Measurements from ENCODE around the gene DLST.

DLST gene

DNA sequence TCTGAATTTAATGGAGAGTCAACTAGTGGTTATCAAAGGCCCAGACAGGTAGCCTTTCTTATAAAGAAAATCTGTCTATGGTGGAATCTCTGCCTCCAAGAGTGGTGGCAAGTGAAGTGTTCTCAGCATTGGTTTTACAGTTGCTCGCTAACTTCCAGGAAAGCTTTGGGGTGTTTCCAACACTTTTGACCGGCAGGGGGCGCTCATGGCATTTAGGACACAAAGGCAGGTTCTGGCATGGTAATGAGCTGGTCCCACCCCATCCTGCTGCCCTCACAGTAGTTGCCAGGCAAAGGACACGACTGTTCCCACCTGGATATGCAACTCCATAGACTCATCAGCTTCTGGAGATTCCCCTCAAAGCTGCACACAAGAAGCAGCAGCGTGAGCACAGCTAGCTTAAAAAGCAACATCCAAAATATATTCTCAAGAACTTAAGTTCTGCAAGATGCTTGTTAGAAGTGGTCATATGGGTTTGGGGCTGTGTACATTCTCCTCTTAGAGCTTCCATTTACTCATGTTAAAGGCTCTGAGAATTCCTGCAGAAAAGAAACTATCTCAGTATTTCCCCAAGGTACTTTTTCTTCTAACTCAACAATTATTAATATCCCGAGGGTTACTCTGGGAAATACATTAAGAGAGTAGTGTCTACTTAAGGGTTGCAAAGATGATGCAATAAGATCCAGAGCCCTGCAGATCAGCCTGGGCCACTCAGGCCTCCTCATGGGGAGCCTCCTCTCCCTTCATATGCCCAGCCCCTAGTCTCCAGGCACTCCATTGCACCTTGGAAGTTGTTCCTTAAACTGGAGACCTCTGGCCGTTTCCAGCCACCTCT lies 20.6 kb upstream of the DLST start:
- peak; percentile 61 to 100 (median 99) for DNase-seq (ENCODE audit: low read depth in 2 of 3, low spot score in 2 of 3)

DNA sequence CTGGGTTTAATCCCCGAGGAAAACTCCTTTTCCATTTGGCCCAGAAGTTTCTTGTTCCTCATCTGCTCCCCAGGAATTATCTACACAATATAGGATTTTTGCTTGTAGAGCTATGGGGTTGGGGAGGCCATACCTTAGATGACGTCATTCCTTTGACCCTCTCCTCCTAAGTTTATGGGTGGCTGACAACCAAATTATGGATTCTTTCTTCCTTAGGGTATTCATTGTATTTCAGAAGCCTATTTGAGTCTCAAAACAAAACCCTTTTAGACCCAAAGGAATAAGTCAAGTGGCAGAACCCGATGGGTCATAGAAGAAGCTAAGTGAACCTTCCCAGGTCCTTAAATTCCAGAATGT lies 20.0 kb upstream of the DLST start:
- DNase-seq (ENCODE audit: low read depth in 2 of 3, low spot score in 2 of 3) = no peak

GRCh38 chr14:74863274-74863673 lies 18.4 kb upstream of the DLST start:
- DNase-seq (ENCODE audit: low read depth in 2 of 3, low spot score in 2 of 3) = no peak

- no peak for DNase-seq (ENCODE audit: low read depth in 2 of 3, low spot score in 2 of 3)
Measured at GRCh38 chr14:74864198-74864597, 17.5 kb upstream of the DLST start.

GRCh38 chr14:74865156-74865555 lies 16.6 kb upstream of the DLST start:
- DNase-seq (ENCODE audit: low read depth in 2 of 3, low spot score in 2 of 3) = no peak

DNA sequence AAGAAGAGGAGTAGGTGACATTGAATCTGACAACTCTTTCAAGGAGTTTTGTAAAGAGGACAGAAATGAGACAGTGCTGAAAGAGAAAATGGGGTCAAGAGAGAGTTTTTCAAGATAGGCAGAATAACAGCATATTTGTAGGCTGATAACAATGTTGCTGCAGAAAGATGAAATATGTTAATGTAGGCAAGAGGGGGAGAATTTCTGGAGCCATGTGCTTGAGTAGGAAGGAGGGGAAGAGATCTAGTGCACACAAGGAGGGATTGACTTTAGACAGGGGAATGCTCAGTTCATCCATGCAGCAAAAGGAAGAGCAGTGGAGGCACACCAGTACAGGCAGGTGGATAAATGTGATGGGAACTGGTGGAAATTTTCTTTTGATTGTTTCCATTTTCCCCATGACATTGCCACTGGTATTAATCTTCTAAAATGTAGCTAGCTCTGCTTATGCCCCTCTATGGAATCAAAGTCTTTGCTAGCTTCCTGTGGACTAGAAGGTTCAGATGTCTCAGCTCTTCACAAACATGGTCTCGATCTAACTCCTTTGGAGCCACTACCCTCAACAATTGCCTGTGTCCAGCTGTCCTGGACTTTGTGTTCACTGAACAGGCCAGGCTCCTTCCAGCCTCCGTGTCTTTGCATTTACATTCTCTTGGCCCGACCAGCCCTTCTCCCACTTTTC lies 14.9 kb upstream of the DLST start:
- no peak for DNase-seq (ENCODE audit: low read depth in 2 of 3, low spot score in 2 of 3)

DNA sequence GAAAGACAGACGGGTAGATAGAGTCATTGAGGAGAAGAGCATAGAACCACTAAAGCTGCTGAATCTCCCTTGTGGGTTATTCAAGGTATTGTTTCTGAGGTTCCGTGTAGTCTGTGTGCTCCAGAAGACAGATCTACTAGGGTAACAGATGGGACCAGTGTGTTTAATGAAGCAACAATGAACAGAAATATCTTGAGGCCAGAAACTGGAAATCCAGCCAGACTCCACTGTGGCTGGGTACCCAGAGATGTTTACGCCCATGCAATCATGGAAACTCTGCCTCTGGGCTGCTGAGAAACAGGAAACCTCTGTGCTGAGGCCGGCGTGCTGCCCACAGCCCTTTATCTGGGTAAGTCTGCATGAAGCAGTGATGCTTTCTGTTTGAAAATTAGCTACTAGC lies 14.0 kb upstream of the DLST start:
- peak in 2 of 3 experiments; percentile 24 to 36 for DNase-seq (ENCODE audit: low read depth in 2 of 3, low spot score in 2 of 3)

DNA sequence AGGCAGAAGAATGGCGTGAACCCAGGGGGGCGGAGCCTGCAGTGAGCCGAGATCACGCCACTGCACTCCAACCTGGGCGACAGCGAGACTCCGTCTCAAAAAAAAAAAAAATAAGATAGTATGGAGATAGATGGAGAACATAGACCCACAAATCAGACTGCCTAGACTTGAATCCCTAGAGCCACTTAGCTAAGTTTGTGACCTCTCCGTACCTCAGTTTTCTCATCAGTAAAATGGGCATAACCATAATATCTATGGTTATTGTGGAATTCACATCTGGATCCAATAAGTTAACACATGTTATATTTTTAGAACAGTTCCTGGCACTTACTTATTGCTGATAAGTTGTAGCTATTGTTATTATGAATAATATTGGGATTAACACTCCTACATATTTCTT lies 13.0 kb upstream of the DLST start:
- DNase-seq (ENCODE audit: low read depth in 2 of 3, low spot score in 2 of 3) = no peak

DNA sequence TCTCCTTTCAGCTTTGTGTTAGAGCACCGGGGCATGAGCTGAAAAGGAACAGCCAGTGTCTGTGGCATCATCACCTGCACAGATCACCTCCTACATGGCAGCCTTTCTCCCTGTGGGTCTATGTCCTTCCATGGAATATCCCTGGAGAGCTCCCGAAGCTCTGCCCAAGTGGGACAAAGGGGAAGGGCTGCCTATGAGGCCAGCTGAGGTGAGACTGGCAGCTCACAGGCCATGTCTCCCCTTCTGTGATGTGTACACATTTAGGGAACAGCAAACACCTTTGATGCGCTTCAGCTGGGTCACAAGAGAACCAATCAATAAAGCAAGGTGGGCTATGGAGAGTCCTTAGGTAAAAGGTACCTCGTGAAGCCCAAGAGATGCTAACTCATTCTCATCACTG lies 9.9 kb upstream of the DLST start:
- no peak for DNase-seq (ENCODE audit: low read depth in 2 of 3, low spot score in 2 of 3)

GRCh38 chr14:74875204-74875603 lies 6.5 kb upstream of the DLST start:
- DNase-seq (ENCODE audit: low read depth in 2 of 3, low spot score in 2 of 3) = no peak

GRCh38 chr14:74875941-74876913 lies 5.5 kb upstream of the DLST start, which contains the start of gene PROX2:
Gene PROX2, minus strand, starts transcription at chr14:74876145. Its CDS starts 12,311 bp downstream, at chr14:74863834.
- peak in 2 of 3 experiments; percentile 6 to 18 for DNase-seq (ENCODE audit: low read depth in 2 of 3, low spot score in 2 of 3)

GRCh38 chr14:74879427-74880182 lies 2.1 kb upstream of the DLST start:
- no peak for DNase-seq (ENCODE audit: low read depth in 2 of 3, low spot score in 2 of 3)

GRCh38 chr14:74882103-74882920 lies 596 bp downstream of the DLST start:
- DNase-seq (ENCODE audit: low read depth in 2 of 3, low spot score in 2 of 3) = peak in 2 of 3 experiments; percentile 19 to 40

DNA sequence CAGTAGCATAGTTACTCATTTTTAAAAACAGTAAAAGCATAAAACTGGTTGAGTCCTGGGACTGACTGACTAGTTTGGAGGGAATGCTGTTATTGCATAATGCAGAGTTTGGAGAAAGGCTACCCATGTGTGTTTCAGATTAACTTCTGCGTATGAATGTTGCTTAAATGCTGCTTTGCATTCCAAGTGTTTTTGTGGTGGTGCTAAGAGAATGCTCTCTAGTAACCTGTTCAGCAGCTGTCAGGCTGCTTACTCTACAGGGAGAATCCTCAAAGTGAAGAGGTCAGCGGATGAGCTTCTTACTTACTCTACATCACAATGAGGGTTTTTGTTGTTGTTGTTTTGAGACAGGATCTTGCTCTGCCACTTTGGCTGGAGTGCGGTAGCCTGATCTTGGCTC lies 4.3 kb downstream of the DLST start:
- no peak for DNase-seq (ENCODE audit: low read depth in 2 of 3, low spot score in 2 of 3)

- no peak for DNase-seq (ENCODE audit: low read depth in 2 of 3, low spot score in 2 of 3)
Measured at GRCh38 chr14:74888164-74889158, 6.7 kb downstream of the DLST start.

- no peak for DNase-seq (ENCODE audit: low read depth in 2 of 3, low spot score in 2 of 3)
Measured at GRCh38 chr14:74890262-74890661, 8.5 kb downstream of the DLST start.

DNA sequence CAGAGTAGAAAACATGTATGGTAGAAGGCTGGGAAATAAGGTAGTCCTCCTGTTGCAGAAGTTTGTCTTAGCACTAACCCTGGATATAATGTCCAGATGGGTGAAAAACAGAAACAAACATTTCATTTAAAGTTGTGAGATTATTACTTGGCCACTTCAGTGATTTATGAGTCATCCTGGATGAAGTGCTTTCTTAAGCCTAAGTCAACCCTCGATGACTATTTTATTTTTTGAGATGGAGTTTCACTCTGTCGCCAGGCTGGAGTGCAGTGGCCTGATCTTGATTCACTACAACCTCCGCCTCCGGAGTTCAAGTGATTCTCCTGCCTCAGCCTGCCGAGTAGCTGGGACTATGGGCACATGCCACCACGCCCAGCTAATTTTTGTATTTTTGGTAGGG lies 10.2 kb downstream of the DLST start:
- DNase-seq (ENCODE audit: low read depth in 2 of 3, low spot score in 2 of 3) = no peak

DNA sequence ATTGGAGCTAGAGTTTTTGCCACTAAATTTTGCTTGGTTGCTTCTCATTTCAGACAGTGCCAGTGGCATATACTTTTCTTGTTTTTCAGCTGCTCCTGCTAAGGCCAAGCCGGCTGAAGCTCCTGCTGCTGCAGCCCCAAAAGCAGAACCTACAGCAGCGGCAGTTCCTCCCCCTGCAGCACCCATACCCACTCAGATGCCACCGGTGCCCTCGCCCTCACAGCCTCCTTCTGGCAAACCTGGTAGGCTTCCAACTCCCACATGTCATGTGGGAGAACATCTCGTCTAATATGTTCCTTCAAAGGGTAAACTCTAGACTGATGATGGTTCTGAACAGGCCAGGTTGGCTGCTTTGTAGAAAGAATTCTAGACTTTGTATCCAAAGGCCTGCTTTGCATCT lies 11.0 kb downstream of the DLST start:
- no peak for DNase-seq (ENCODE audit: low read depth in 2 of 3, low spot score in 2 of 3)
